Gastroesophageal sphincter (tissue), 4 donors: ENCODE results near the gene SLC19A2. TPM values are rescaled to one million over a fixed set of nuclear protein-coding genes. Genes with fewer than 3 reads are reported as not detected.

Experiments used
- ATAC-seq: fragments of 150-250 bp; one replicate; pipeline ENCODE4 v1.9.1; 2016; ENCODE audit warnings: mild to moderate bottlenecking, moderate library complexity
- H3K27ac ChIP-seq, 4 donors: fragments of 200-600 bp; sonication (generic) in 3 of 4; 1 replicate in 3 of 4; 2 replicates in 1 of 4; pipeline ENCODE4 v1.5.1; 2016 to 2019
- H3K27me3 ChIP-seq: fragments of 200-600 bp; sonication (generic); one replicate; pipeline ENCODE4 v1.5.1; 2019
- H3K36me3 ChIP-seq, 2 donors: fragments of 200-600 bp; sonication (generic); one replicate each; pipeline ENCODE4 v1.5.1; 2019; ENCODE audit warnings: control low read depth in 1 of 2
- H3K4me1 ChIP-seq, 3 donors: fragments of 200-600 bp; sonication (generic); 1 replicate in 2 of 3; 2 replicates in 1 of 3; pipeline ENCODE4 v1.5.1; 2016 to 2019; ENCODE audit warnings: control low read depth in 2 of 3
- H3K4me3 ChIP-seq, 2 donors: fragments of 200-600 bp; sonication (generic); one replicate each; pipeline ENCODE4 v1.5.1; 2019; ENCODE audit warnings: mild to moderate bottlenecking in 1 of 2, moderate library complexity in 1 of 2
- H3K9me3 ChIP-seq, 3 donors: fragments of 200-600 bp; sonication (generic); one replicate each; pipeline ENCODE4 v1.5.1; 2017 to 2019; ENCODE audit warnings: control low read depth in 2 of 3
- CTCF ChIP-seq, 4 experiments: fragments of 200-600 bp in 2 of 4; fragments of 450-650 bp in 2 of 4; sonication (generic) in 1 of 4; IDR thresholded peaks; one replicate each; pipeline ENCODE4 v1.5.1; 2017 to 2019; ENCODE audit warnings: antibody characterized with exemption in 4 of 4, mild to moderate bottlenecking in 2 of 4, moderate library complexity in 2 of 4
- EP300 ChIP-seq: sonication (generic); formaldehyde crosslinking; IDR thresholded peaks from one replicate; pipeline ENCODE4 v1.6.1; 2017; ENCODE audit warnings: antibody characterized with exemption, mild to moderate bottlenecking
- POLR2A ChIP-seq, 2 donors: fragments of 450-650 bp; IDR thresholded peaks; one replicate each; pipeline ENCODE4 v1.6.1; 2017; ENCODE audit warnings: antibody characterized with exemption in 2 of 2, mild to moderate bottlenecking in 2 of 2, moderate library complexity in 1 of 2
- POLR2AphosphoS5 ChIP-seq: sonication (generic); formaldehyde crosslinking; IDR thresholded peaks from one replicate; pipeline ENCODE4 v1.6.1; 2017; ENCODE audit warnings: antibody characterized with exemption
- WGBS, 2 donors: methylation state at CpG; one replicate each; pipeline ENCODE4 v1.1.5; 2018; ENCODE audit warnings: low coverage in 1 of 2; 5-methylcytosine and 5-hydroxymethylcytosine counted together
- total RNA-seq, 4 donors: library from RNA; depleted of rRNA; stranded (reverse); fragments of >200 nt; gene quantifications; one replicate each; pipeline ENCODE4 v1.1.0, GENCODE V29; 2016

SLC19A2 gene
- total RNA-seq, 4 donors from 2014 or later: 17.6 to 47.7 (median 25.9) TPM

DNA sequence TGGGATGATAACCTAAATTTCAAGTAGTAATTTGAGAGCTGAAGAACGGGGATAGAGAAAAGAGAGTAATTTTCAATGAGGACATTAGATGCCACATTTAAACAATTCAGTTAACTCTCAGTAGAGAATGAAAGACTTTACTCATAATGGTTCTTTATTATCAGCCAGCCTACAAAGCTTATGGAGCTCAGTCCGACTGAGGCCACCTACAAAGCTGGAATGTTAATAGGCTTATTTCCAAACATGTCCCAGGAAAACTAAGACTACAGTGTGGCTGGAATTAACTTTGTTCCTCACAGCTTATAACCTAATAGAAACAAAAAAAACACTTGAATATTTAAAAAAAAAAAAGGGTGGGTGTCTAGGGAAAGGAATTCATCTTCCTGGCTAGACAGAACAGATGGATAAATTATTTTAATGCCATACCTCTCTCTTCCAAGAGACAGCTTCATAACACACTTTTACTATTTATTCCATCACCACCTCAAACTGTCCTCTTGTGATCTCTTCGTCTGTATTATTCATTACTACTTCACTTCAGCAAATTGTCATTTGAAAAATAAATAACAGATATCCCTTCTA lies 9.8 kb downstream of the SLC19A2 start:
- no peak for TF ChIP-seq CTCF (IDR thresholded peaks at IDR 0.05)
- TF ChIP-seq POLR2A (IDR thresholded peaks at IDR 0.05): no peak
- TF ChIP-seq POLR2AphosphoS5: no peak
- no peak for TF ChIP-seq EP300
- H3K4me3 ChIP-seq: no peak overlapping the region
- WGBS, 2 donors: 22 to 61% methylated on average over 2 to 3 of the region's 3 CpGs
- ATAC-seq: no peak
- H3K4me1 ChIP-seq: peaks cover 0 to 7% (median 0%) of the 10 kb centered on the region in 3 donors
- H3K27ac ChIP-seq: no peak overlapping the region
- H3K9me3 ChIP-seq: no peaks in the 10 kb centered on the region
- H3K36me3 ChIP-seq: peaks cover 0 to 23% of the 10 kb centered on the region in 2 donors
- no peaks in the 10 kb centered on the region for H3K27me3 ChIP-seq

GRCh38 chr1:169474302-169474995 lies 11.3 kb downstream of the SLC19A2 start:
- WGBS, 2 donors: 90 to 100% methylated on average over 1 of the region's 1 CpG
- TF ChIP-seq EP300: no peak
- no peak for TF ChIP-seq CTCF (IDR thresholded peaks at IDR 0.05)
- TF ChIP-seq POLR2A (IDR thresholded peaks at IDR 0.05): no peak
- no peak for TF ChIP-seq POLR2AphosphoS5
- H3K27ac ChIP-seq: no peak overlapping the region
- H3K36me3 ChIP-seq: peaks cover 0 to 30% of the 10 kb centered on the region in 2 donors
- H3K4me1 ChIP-seq: peaks cover 0 to 3% (median 0%) of the 10 kb centered on the region in 3 donors
- no peaks in the 10 kb centered on the region for H3K27me3 ChIP-seq
- H3K4me3 ChIP-seq: no peak overlapping the region
- no peaks in the 10 kb centered on the region for H3K9me3 ChIP-seq
- no peak for ATAC-seq

- H3K4me3 ChIP-seq: no peak overlapping the region
- H3K27me3 ChIP-seq: no peaks in the 10 kb centered on the region
- WGBS, 2 donors: 74 to 84% methylated on average over 2 to 5 of the region's 5 CpGs
- H3K4me1 ChIP-seq: no peaks in the 10 kb centered on the region
- peaks cover 0 to 40% of the 10 kb centered on the region in 2 donors for H3K36me3 ChIP-seq
- H3K27ac ChIP-seq: no peak overlapping the region
- ATAC-seq: no peak
- no peak for TF ChIP-seq POLR2AphosphoS5
- TF ChIP-seq CTCF (IDR thresholded peaks at IDR 0.05): no peak
- TF ChIP-seq POLR2A (IDR thresholded peaks at IDR 0.05): no peak
- no peak for TF ChIP-seq EP300
- no peaks in the 10 kb centered on the region for H3K9me3 ChIP-seq
These were observed 12.4 kb downstream of the SLC19A2 start for GRCh38 chr1:169473347-169473746.

DNA sequence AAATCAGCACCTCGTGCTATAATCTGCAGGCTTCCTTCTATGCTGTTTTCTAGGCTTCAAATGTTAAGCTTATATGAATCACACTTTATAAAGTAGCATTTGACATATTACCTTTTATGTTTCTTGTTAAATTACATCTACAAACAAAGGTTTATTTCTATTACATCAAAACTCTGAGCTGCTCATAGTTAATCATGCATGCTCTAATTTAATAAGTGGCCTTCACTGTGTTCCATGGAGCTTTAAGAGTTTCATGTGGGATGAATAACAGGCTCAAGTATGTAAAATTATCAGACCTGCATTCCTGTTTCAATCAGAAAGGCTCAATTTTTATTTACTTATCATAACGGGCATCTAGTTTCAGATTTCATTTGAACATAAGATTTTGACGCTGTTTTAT lies 13.0 kb downstream of the SLC19A2 start:
- ATAC-seq: no peak
- peaks cover 0 to 46% of the 10 kb centered on the region in 2 donors for H3K36me3 ChIP-seq
- H3K27me3 ChIP-seq: no peaks in the 10 kb centered on the region
- 91 to 92% methylated on average over 3 of the region's 3 CpGs for WGBS, 2 donors
- no peaks in the 10 kb centered on the region for H3K9me3 ChIP-seq
- no peak overlapping the region for H3K4me3 ChIP-seq
- TF ChIP-seq POLR2AphosphoS5 (no peak), CTCF (IDR thresholded peaks at IDR 0.05) (no peak), EP300 (no peak), POLR2A (IDR thresholded peaks at IDR 0.05) (no peak)
- no peak overlapping the region for H3K27ac ChIP-seq
- H3K4me1 ChIP-seq: no peaks in the 10 kb centered on the region

DNA sequence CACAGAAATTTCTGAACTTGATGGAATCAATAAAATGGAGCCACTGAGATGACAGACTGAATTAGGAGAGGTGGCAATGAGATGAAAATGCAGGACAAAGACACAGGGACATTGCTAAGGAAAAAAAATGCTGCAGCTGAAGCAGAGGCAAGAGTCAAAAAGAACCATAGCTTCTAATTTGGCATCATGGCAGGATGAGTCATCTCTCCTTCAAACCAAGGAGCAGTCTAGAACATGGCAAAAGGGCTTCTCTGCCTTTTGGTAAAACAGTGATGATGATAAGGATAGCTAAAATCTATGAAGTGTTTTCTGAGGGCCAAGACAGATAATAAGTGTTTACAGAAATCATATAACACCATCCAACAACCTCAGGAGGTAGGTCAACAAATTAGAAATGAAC lies 16.8 kb downstream of the SLC19A2 start:
- Histone ChIP-seq H3K27me3 (no peaks in the 10 kb centered on the region), H3K9me3 (no peaks in the 10 kb centered on the region), H3K4me1 (no peaks in the 10 kb centered on the region), H3K4me3 (no peak overlapping the region), H3K36me3 (peaks cover 0 to 48% of the 10 kb centered on the region in 2 donors), H3K27ac (no peak overlapping the region)
- no peak for TF ChIP-seq CTCF (IDR thresholded peaks at IDR 0.05)
- no peak for TF ChIP-seq EP300
- no peak for TF ChIP-seq POLR2AphosphoS5
- TF ChIP-seq POLR2A (IDR thresholded peaks at IDR 0.05): no peak
- no peak for ATAC-seq
